ENCODE results near the gene PATL1. TPM values are rescaled to one million over a fixed set of nuclear protein-coding genes. Genes with fewer than 3 reads are reported as not detected.
"Not testable (repeated sequence)": the region's sequence is repeated elsewhere in the genome, so short reads cannot be mapped to it uniquely, and the experiment has no call there.

PATL1 gene
- total RNA-seq, 1 donor from 2014 or later = 17.3 TPM

- Mint-ChIP-seq H3K4me1 (ENCODE audit: low read depth, unreplicated experiment) (no peaks in the 10 kb centered on the region), H3K36me3 (ENCODE audit: unreplicated experiment) (no peaks in the 10 kb centered on the region), H3K27me3 (ENCODE audit: unreplicated experiment) (no peaks in the 10 kb centered on the region), H3K27ac (ENCODE audit: unreplicated experiment) (no peak overlapping the region), H3K9me3 (ENCODE audit: unreplicated experiment) (peaks cover 2% of the 10 kb centered on the region), H3K4me3 (ENCODE audit: unreplicated experiment) (no peak overlapping the region)
- no peak for TF ChIP-seq CTCF (IDR thresholded peaks at IDR 0.05; ENCODE audit: partially characterized antibody, unreplicated experiment)
- no peak for DNase-seq
These were observed 38.3 kb downstream of the PATL1 start for GRCh38 chr11:59630493-59630892.

GRCh38 chr11:59629996-59630395, 38.8 kb downstream of the PATL1 start:
- H3K4me1 Mint-ChIP-seq (ENCODE audit: low read depth, unreplicated experiment) = no peaks in the 10 kb centered on the region
- no peaks in the 10 kb centered on the region for H3K36me3 Mint-ChIP-seq (ENCODE audit: unreplicated experiment)
- no peak for TF ChIP-seq CTCF (IDR thresholded peaks at IDR 0.05; ENCODE audit: partially characterized antibody, unreplicated experiment)
- no peak for DNase-seq
- H3K27me3 Mint-ChIP-seq (ENCODE audit: unreplicated experiment) = no peaks in the 10 kb centered on the region
- H3K27ac Mint-ChIP-seq (ENCODE audit: unreplicated experiment) = no peak overlapping the region
- peaks cover 2% of the 10 kb centered on the region for H3K9me3 Mint-ChIP-seq (ENCODE audit: unreplicated experiment)
- H3K4me3 Mint-ChIP-seq (ENCODE audit: unreplicated experiment) = no peak overlapping the region

DNA sequence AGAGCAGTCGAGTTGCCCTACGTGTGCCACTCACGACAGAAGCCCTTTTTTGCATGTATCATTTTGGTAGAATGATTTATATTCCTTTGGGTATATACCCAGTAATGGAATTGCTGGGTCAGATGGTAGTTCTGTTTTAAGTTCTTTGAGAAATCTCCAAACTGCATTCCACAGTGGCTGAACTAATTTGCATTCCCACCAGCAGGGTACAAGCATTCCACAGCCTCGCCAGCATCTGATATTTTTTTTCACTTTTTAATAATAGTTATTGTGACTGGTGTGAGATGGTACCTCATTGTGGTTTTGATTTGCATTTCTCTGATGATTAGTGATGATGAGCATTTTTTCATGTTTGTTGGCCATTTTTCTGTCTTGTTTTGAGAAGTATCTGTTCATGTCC, 41.9 kb downstream of the PATL1 start:
- H3K27me3 Mint-ChIP-seq (ENCODE audit: unreplicated experiment); H3K4me3 Mint-ChIP-seq (ENCODE audit: unreplicated experiment); DNase-seq; H3K9me3 Mint-ChIP-seq (ENCODE audit: unreplicated experiment); H3K36me3 Mint-ChIP-seq (ENCODE audit: unreplicated experiment); H3K4me1 Mint-ChIP-seq (ENCODE audit: low read depth, unreplicated experiment); H3K27ac Mint-ChIP-seq (ENCODE audit: unreplicated experiment): not testable (repeated sequence)

- H3K36me3 Mint-ChIP-seq (ENCODE audit: unreplicated experiment) = no peaks in the 10 kb centered on the region
- peaks cover 2% of the 10 kb centered on the region for H3K4me1 Mint-ChIP-seq (ENCODE audit: low read depth, unreplicated experiment)
- DNase-seq = no peak
- peaks cover 4% of the 10 kb centered on the region for H3K9me3 Mint-ChIP-seq (ENCODE audit: unreplicated experiment)
- H3K27me3 Mint-ChIP-seq (ENCODE audit: unreplicated experiment) = peaks cover 2% of the 10 kb centered on the region
- TF ChIP-seq CTCF (IDR thresholded peaks at IDR 0.05; ENCODE audit: partially characterized antibody, unreplicated experiment) = no peak
- H3K27ac Mint-ChIP-seq (ENCODE audit: unreplicated experiment) = no peak overlapping the region
- H3K4me3 Mint-ChIP-seq (ENCODE audit: unreplicated experiment) = no peak overlapping the region
These were observed 43.1 kb downstream of the PATL1 start for GRCh38 chr11:59625703-59626102.

DNA sequence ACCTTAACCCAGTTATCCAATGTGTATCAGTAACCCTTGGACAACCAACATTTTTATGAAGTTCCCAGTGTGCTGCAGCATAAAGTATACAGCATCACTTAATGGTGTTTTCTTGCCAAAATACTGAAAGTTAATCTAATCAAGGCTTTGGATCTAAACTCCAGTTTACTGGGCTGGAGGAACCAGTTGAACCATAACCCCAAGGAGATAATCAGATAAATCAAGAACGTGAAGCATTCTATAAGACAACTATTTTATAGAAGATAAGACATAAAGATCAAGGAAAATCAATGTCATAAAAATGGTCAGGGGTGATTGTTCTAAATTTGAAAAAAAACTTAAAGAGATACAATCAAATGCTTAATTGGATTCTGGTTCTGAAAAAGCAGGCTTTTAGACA, 51.0 kb downstream of the PATL1 start:
- no peak for DNase-seq
- Mint-ChIP-seq H3K9me3 (ENCODE audit: unreplicated experiment) (peaks cover 10% of the 10 kb centered on the region), H3K27me3 (ENCODE audit: unreplicated experiment) (peaks cover 2% of the 10 kb centered on the region), H3K4me1 (ENCODE audit: low read depth, unreplicated experiment) (peaks cover 16% of the 10 kb centered on the region), H3K27ac (ENCODE audit: unreplicated experiment) (no peak overlapping the region), H3K36me3 (ENCODE audit: unreplicated experiment) (no peaks in the 10 kb centered on the region), H3K4me3 (ENCODE audit: unreplicated experiment) (no peak overlapping the region)
- TF ChIP-seq CTCF (IDR thresholded peaks at IDR 0.05; ENCODE audit: partially characterized antibody, unreplicated experiment) = no peak

All from glutamatergic neuron (in vitro differentiated cells).